ENCODE measurements around the gene PLA2G2D. TPM values are rescaled to one million over a fixed set of nuclear protein-coding genes. Genes with fewer than 3 reads are reported as not detected.

The PLA2G2D gene
- total and polyA plus RNA-seq, 2 of the 8 experiments (the other 6 are each of a cell fraction or from before 2014, with no cell fraction given): not detected

DNA sequence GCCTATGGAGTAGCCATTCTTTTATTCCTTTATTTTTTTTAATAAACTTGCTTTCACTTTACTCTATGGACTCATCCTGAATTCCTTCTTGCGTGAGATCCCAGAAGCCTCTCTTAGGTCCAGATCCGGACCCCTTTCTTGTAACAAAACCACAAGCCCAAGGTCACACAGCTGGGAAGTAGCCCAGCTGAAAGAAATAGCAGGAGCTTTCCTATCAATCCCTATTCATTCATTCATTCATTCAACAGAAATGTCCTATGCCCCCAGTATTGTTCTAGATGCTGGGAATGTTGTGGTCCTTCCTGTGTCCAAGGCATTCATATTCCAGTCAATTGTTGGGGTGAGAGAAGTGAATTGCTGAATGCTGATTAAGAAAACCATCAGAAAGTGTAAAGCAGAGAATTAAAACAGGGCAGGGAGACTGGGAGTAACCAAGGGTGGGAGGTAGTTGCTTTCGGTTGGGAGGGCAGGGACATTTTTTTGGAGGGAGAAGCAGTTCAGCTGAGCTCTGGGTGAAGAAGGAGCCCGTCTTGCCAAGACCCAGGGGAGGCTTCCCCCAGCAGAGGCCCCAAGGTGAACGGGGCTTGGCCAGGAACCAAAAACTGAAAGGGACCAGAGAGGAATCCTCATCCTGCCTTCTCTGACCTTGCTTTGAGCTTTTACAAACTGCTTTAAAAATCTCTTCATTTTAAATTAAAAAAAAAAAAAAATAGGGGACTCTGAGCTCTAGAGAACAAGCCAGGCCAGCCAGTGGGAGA, 10.8 kb downstream of the PLA2G2D start (continued):
- TF ChIP-seq, protein P1, sequence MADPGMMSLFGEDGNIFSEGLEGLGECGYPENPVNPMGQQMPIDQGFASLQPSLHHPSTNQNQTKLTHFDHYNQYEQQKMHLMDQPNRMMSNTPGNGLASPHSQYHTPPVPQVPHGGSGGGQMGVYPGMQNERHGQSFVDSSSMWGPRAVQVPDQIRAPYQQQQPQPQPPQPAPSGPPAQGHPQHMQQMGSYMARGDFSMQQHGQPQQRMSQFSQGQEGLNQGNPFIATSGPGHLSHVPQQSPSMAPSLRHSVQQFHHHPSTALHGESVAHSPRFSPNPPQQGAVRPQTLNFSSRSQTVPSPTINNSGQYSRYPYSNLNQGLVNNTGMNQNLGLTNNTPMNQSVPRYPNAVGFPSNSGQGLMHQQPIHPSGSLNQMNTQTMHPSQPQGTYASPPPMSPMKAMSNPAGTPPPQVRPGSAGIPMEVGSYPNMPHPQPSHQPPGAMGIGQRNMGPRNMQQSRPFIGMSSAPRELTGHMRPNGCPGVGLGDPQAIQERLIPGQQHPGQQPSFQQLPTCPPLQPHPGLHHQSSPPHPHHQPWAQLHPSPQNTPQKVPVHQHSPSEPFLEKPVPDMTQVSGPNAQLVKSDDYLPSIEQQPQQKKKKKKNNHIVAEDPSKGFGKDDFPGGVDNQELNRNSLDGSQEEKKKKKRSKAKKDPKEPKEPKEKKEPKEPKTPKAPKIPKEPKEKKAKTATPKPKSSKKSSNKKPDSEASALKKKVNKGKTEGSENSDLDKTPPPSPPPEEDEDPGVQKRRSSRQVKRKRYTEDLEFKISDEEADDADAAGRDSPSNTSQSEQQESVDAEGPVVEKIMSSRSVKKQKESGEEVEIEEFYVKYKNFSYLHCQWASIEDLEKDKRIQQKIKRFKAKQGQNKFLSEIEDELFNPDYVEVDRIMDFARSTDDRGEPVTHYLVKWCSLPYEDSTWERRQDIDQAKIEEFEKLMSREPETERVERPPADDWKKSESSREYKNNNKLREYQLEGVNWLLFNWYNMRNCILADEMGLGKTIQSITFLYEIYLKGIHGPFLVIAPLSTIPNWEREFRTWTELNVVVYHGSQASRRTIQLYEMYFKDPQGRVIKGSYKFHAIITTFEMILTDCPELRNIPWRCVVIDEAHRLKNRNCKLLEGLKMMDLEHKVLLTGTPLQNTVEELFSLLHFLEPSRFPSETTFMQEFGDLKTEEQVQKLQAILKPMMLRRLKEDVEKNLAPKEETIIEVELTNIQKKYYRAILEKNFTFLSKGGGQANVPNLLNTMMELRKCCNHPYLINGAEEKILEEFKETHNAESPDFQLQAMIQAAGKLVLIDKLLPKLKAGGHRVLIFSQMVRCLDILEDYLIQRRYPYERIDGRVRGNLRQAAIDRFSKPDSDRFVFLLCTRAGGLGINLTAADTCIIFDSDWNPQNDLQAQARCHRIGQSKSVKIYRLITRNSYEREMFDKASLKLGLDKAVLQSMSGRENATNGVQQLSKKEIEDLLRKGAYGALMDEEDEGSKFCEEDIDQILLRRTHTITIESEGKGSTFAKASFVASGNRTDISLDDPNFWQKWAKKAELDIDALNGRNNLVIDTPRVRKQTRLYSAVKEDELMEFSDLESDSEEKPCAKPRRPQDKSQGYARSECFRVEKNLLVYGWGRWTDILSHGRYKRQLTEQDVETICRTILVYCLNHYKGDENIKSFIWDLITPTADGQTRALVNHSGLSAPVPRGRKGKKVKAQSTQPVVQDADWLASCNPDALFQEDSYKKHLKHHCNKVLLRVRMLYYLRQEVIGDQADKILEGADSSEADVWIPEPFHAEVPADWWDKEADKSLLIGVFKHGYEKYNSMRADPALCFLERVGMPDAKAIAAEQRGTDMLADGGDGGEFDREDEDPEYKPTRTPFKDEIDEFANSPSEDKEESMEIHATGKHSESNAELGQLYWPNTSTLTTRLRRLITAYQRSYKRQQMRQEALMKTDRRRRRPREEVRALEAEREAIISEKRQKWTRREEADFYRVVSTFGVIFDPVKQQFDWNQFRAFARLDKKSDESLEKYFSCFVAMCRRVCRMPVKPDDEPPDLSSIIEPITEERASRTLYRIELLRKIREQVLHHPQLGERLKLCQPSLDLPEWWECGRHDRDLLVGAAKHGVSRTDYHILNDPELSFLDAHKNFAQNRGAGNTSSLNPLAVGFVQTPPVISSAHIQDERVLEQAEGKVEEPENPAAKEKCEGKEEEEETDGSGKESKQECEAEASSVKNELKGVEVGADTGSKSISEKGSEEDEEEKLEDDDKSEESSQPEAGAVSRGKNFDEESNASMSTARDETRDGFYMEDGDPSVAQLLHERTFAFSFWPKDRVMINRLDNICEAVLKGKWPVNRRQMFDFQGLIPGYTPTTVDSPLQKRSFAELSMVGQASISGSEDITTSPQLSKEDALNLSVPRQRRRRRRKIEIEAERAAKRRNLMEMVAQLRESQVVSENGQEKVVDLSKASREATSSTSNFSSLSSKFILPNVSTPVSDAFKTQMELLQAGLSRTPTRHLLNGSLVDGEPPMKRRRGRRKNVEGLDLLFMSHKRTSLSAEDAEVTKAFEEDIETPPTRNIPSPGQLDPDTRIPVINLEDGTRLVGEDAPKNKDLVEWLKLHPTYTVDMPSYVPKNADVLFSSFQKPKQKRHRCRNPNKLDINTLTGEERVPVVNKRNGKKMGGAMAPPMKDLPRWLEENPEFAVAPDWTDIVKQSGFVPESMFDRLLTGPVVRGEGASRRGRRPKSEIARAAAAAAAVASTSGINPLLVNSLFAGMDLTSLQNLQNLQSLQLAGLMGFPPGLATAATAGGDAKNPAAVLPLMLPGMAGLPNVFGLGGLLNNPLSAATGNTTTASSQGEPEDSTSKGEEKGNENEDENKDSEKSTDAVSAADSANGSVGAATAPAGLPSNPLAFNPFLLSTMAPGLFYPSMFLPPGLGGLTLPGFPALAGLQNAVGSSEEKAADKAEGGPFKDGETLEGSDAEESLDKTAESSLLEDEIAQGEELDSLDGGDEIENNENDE (IDR thresholded peaks at IDR 0.05; ENCODE audit: insufficient replicate concordance, low read length): no peak
- TF ChIP-seq TAF7 (optimal IDR thresholded peaks at IDR 0.05; ENCODE audit: borderline replicate concordance, low read depth, low read length): no peak
- TF ChIP-seq, protein P2, sequence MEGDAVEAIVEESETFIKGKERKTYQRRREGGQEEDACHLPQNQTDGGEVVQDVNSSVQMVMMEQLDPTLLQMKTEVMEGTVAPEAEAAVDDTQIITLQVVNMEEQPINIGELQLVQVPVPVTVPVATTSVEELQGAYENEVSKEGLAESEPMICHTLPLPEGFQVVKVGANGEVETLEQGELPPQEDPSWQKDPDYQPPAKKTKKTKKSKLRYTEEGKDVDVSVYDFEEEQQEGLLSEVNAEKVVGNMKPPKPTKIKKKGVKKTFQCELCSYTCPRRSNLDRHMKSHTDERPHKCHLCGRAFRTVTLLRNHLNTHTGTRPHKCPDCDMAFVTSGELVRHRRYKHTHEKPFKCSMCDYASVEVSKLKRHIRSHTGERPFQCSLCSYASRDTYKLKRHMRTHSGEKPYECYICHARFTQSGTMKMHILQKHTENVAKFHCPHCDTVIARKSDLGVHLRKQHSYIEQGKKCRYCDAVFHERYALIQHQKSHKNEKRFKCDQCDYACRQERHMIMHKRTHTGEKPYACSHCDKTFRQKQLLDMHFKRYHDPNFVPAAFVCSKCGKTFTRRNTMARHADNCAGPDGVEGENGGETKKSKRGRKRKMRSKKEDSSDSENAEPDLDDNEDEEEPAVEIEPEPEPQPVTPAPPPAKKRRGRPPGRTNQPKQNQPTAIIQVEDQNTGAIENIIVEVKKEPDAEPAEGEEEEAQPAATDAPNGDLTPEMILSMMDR (IDR thresholded peaks at IDR 0.05; ENCODE audit: control extremely low read depth in 1 of 3, insufficient read depth in 1 of 3, low read depth in 1 of 3, low read length in 3 of 3): no peak
- no peak for TF ChIP-seq POU5F1 (IDR thresholded peaks at IDR 0.05; ENCODE audit: low read depth, low read length)
- TF ChIP-seq EP300 (IDR thresholded peaks at IDR 0.05; ENCODE audit: borderline replicate concordance in 1 of 2, low read depth in 2 of 2, low read length in 2 of 2): no peak
- TF ChIP-seq MAFK (IDR thresholded peaks at IDR 0.05; ENCODE audit: low read depth, low read length): no peak
- TF ChIP-seq CEBPB (IDR thresholded peaks at IDR 0.05; ENCODE audit: low read depth, low read length): no peak
